OCI-M1 (cell line): ENCODE data around the gene AK4.
"Not testable (repeated sequence)": the region's sequence is repeated elsewhere in the genome, so short reads cannot be mapped to it uniquely, and the experiment has no call there.

ENCODE experiments used
- DNase-seq: peaks from one replicate; lab custom pipeline; 2025; lab: John Stamatoyannopoulos, UW

The AK4 gene

GRCh38 chr1:65148178-65148547 is at the start of gene AK4:
TSS of gene AK4 (plus strand) at chr1:65148203. CDS start at chr1:65148408, 205 bp downstream.
- not testable (repeated sequence) for DNase-seq

GRCh38 chr1:65103807-65104206 is 44.2 kb upstream of the AK4 start:
- no peak for DNase-seq

GRCh38 chr1:65104854-65105534 is 43.0 kb upstream of the AK4 start:
- no peak for DNase-seq

GRCh38 chr1:65105596-65105995 is 42.4 kb upstream of the AK4 start:
- no peak for DNase-seq

- no peak for DNase-seq
Observed at GRCh38 chr1:65108025-65108642, 39.9 kb upstream of the AK4 start.

GRCh38 chr1:65109487-65109886 is 38.5 kb upstream of the AK4 start:
- DNase-seq, result no peak

- DNase-seq, result no peak
Observed at GRCh38 chr1:65112811-65113210, 35.2 kb upstream of the AK4 start.

- peak; percentile 63 for DNase-seq
Observed at GRCh38 chr1:65113298-65113697, 34.7 kb upstream of the AK4 start.

GRCh38 chr1:65114322-65114721 is 33.7 kb upstream of the AK4 start:
- DNase-seq, result no peak

GRCh38 chr1:65119951-65120350 is 28.1 kb upstream of the AK4 start:
- no peak for DNase-seq

- not testable (repeated sequence) for DNase-seq
Observed at GRCh38 chr1:65129104-65129503, 18.9 kb upstream of the AK4 start.

- no peak for DNase-seq
Observed at GRCh38 chr1:65138524-65138923, 9.5 kb upstream of the AK4 start.

GRCh38 chr1:65139793-65140192 is 8.2 kb upstream of the AK4 start:
- DNase-seq, result not testable (repeated sequence)

- no peak for DNase-seq
Observed at GRCh38 chr1:65141394-65141793, 6.6 kb upstream of the AK4 start.

- DNase-seq, result no peak
Observed at GRCh38 chr1:65141918-65142317, 6.1 kb upstream of the AK4 start.

GRCh38 chr1:65143112-65143658 is 4.8 kb upstream of the AK4 start:
- not testable (repeated sequence) for DNase-seq

GRCh38 chr1:65146908-65147423 is 1.0 kb upstream of the AK4 start:
- no peak for DNase-seq

GRCh38 chr1:65147424-65148177 is 402 bp upstream of the AK4 start:
- DNase-seq, result peak; percentile 48

- DNase-seq, result peak; percentile 75
Observed at GRCh38 chr1:65148548-65149350, 746 bp downstream of the AK4 start.

GRCh38 chr1:65149351-65150107 is 1.5 kb downstream of the AK4 start:
- no peak for DNase-seq

- DNase-seq, result no peak
Observed at GRCh38 chr1:65150108-65150463, 2.1 kb downstream of the AK4 start.
